ENCODE measurements around the gene TBXAS1. TPM values are rescaled to one million over a fixed set of nuclear protein-coding genes. Genes with fewer than 3 reads are reported as not detected.

The TBXAS1 gene
- total and polyA plus RNA-seq, 4 donors = 19.6 to 126 (median 55.2) TPM

DNA sequence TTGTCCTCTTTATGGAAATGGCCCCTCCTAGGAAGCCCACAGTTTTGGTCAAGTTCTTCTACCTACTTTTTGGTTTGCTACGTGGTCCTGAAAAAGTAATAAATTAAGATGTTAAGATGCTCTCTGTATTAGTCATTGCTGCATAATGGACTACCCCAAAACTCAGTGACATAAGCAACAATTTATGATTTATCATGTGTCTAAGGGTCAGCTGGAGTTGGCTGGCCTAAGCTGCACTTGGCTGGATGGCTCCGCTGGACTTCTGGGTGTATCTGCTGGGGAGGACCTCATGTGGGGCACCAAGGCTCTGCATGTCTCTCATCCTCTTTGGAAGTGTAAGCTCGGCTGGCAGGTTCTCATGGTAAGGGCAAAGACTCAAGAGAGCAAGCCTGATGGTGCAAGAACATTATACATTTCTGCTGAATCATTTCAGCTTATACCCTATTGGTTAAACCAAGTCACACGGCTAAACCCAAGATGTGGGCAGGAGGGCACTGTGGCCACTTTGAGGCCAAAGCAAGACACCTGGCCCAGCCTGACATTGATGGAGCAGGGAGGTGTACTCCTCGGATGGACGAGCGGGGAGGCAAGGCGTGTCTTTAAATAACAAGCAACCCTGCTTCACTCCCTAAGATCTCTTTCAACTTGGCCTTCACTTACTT, 47.7 kb downstream of the TBXAS1 start:
- Histone ChIP-seq H3K27ac (ENCODE audit: low read depth in 1 of 2, low read length in 1 of 2) (no peak overlapping the region), H3K4me1 (ENCODE audit: control insufficient read depth in 5 of 5, insufficient read depth in 5 of 5, low read length in 5 of 5) (peaks cover 3 to 9% (median 6%) of the 10 kb centered on the region in 5 donors), H3K9me3 (ENCODE audit: control insufficient read depth in 4 of 4, insufficient read depth in 3 of 4, low read length in 3 of 4) (no peaks in the 10 kb centered on the region), H3K27me3 (ENCODE audit: control insufficient read depth in 3 of 3, insufficient read depth in 3 of 3, low read length in 2 of 3) (no peaks in the 10 kb centered on the region), H3K9ac (ENCODE audit: insufficient read depth in 1 of 2, low read length in 2 of 2) (no peak overlapping the region), H3K36me3 (ENCODE audit: control insufficient read depth in 4 of 4, insufficient read depth in 4 of 4, low read length in 4 of 4) (no peaks in the 10 kb centered on the region), H3K4me3 (no peak overlapping the region)
- DNase-seq (no peak), ATAC-seq (ENCODE audit: insufficient read depth, low FRiP score) (no peak)
- 92 to 98% methylated on average over 8 of the region's 8 CpGs for WGBS, 2 donors
- TF ChIP-seq, protein P1, sequence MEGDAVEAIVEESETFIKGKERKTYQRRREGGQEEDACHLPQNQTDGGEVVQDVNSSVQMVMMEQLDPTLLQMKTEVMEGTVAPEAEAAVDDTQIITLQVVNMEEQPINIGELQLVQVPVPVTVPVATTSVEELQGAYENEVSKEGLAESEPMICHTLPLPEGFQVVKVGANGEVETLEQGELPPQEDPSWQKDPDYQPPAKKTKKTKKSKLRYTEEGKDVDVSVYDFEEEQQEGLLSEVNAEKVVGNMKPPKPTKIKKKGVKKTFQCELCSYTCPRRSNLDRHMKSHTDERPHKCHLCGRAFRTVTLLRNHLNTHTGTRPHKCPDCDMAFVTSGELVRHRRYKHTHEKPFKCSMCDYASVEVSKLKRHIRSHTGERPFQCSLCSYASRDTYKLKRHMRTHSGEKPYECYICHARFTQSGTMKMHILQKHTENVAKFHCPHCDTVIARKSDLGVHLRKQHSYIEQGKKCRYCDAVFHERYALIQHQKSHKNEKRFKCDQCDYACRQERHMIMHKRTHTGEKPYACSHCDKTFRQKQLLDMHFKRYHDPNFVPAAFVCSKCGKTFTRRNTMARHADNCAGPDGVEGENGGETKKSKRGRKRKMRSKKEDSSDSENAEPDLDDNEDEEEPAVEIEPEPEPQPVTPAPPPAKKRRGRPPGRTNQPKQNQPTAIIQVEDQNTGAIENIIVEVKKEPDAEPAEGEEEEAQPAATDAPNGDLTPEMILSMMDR (IDR thresholded peaks at IDR 0.05; ENCODE audit: control extremely low read depth, extremely low read depth) = no peak

DNA sequence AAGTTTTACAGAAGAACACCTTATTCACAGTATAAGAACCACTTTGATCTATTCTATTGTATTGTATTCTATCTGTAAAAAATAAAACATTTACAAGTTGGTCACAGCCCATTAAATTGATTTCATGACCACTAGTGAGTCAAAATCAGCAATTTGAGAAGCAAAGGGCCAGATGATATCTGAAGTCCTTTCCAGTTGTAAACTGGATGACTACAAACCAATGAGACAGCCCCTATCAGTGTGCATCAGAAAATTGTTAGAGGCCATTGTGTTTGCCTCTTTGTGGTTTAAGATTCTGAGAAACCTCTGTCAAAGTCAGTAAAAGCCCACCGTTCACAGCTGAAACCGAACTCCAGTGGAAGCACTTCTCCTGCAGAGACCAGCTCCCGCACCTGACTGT, 54.8 kb downstream of the TBXAS1 start:
- Histone ChIP-seq H3K27me3 (ENCODE audit: control insufficient read depth in 3 of 3, insufficient read depth in 3 of 3, low read length in 2 of 3) (no peaks in the 10 kb centered on the region), H3K9ac (ENCODE audit: insufficient read depth in 1 of 2, low read length in 2 of 2) (no peak overlapping the region), H3K27ac (ENCODE audit: low read depth in 1 of 2, low read length in 1 of 2) (no peak overlapping the region), H3K4me1 (ENCODE audit: control insufficient read depth in 5 of 5, insufficient read depth in 5 of 5, low read length in 5 of 5) (peaks cover 0 to 5% (median 0%) of the 10 kb centered on the region in 5 donors), H3K36me3 (ENCODE audit: control insufficient read depth in 4 of 4, insufficient read depth in 4 of 4, low read length in 4 of 4) (no peaks in the 10 kb centered on the region), H3K9me3 (ENCODE audit: control insufficient read depth in 4 of 4, insufficient read depth in 3 of 4, low read length in 3 of 4) (no peaks in the 10 kb centered on the region), H3K4me3 (no peak overlapping the region)
- ATAC-seq (ENCODE audit: insufficient read depth, low FRiP score) (no peak), DNase-seq (no peak)
- TF ChIP-seq, protein P1 (IDR thresholded peaks at IDR 0.05; ENCODE audit: control extremely low read depth, extremely low read depth) = no peak
- 89 to 92% methylated on average over 3 of the region's 3 CpGs for WGBS, 2 donors

DNA sequence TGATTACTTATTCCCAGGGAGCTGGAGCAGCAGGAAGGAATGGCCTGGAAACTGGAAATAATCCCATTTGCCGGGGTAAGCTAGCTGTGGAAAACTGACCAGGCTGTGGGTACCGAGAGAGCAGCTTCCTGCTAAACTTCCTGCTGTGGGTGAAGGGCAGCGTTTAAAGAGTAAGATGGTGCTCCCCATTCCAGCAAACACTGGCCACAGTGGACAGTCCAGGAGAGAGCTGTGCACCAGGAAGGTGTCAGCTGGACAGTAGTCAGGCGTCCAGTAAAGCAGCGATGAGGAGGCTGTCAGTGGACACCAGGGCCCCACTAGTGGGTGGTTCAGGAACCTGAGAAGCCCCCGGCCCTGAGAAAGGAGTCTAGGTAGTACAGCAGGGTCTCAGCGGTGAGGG, 55.4 kb downstream of the TBXAS1 start:
- H3K9ac ChIP-seq (ENCODE audit: insufficient read depth in 1 of 2, low read length in 2 of 2) = no peak overlapping the region
- WGBS, 2 donors = 76% methylated on average over 7 of the region's 7 CpGs
- TF ChIP-seq, protein P1 (IDR thresholded peaks at IDR 0.05; ENCODE audit: control extremely low read depth, extremely low read depth) = no peak
- no peaks in the 10 kb centered on the region for H3K9me3 ChIP-seq (ENCODE audit: control insufficient read depth in 4 of 4, insufficient read depth in 3 of 4, low read length in 3 of 4)
- no peaks in the 10 kb centered on the region for H3K36me3 ChIP-seq (ENCODE audit: control insufficient read depth in 4 of 4, insufficient read depth in 4 of 4, low read length in 4 of 4)
- no peaks in the 10 kb centered on the region for H3K27me3 ChIP-seq (ENCODE audit: control insufficient read depth in 3 of 3, insufficient read depth in 3 of 3, low read length in 2 of 3)
- H3K4me1 ChIP-seq (ENCODE audit: control insufficient read depth in 5 of 5, insufficient read depth in 5 of 5, low read length in 5 of 5) = peaks cover 0 to 5% (median 0%) of the 10 kb centered on the region in 5 donors
- no peak for ATAC-seq (ENCODE audit: insufficient read depth, low FRiP score)
- H3K4me3 ChIP-seq = no peak overlapping the region
- DNase-seq = no peak
- H3K27ac ChIP-seq (ENCODE audit: low read depth in 1 of 2, low read length in 1 of 2) = no peak overlapping the region

DNA sequence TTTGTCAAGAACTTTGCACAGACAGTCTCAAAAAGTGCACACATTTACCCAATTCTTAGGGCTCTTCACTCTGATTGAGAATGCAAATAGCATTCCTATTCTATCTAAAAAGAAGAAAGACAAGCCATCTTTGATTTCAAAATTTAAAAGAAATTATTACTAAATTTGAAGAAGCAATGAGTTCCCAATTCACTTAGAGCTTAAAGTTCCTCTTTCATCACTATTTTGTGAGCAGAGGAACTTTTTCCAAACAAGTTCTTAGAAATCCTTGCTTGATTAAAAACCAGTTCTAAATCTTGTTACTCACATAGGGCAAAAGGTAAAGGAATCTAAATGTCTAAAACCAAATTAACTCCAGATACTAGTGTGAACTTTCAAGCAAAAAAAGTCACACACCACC, 56.4 kb downstream of the TBXAS1 start:
- Histone ChIP-seq H3K9ac (ENCODE audit: insufficient read depth in 1 of 2, low read length in 2 of 2) (no peak overlapping the region), H3K4me1 (ENCODE audit: control insufficient read depth in 5 of 5, insufficient read depth in 5 of 5, low read length in 5 of 5) (peaks cover 0 to 5% (median 0%) of the 10 kb centered on the region in 5 donors), H3K4me3 (no peak overlapping the region), H3K27me3 (ENCODE audit: control insufficient read depth in 3 of 3, insufficient read depth in 3 of 3, low read length in 2 of 3) (no peaks in the 10 kb centered on the region), H3K36me3 (ENCODE audit: control insufficient read depth in 4 of 4, insufficient read depth in 4 of 4, low read length in 4 of 4) (no peaks in the 10 kb centered on the region), H3K9me3 (ENCODE audit: control insufficient read depth in 4 of 4, insufficient read depth in 3 of 4, low read length in 3 of 4) (no peaks in the 10 kb centered on the region), H3K27ac (ENCODE audit: low read depth in 1 of 2, low read length in 1 of 2) (no peak overlapping the region)
- ATAC-seq (ENCODE audit: insufficient read depth, low FRiP score) = no peak
- no peak for DNase-seq
- TF ChIP-seq, protein P1 (IDR thresholded peaks at IDR 0.05; ENCODE audit: control extremely low read depth, extremely low read depth) = no peak
